Transverse colon (tissue), 3 donors: ENCODE results near the gene MIA3.

Source experiments
- CTCF ChIP-seq, 5 experiments: fragments of 200-600 bp in 3 of 5; fragments of 450-650 bp in 2 of 5; sonication (generic) in 3 of 5; IDR thresholded peaks; 1 replicate in 2 of 5; 2 replicates in 3 of 5; pipeline ENCODE4 v1.5.1; 2016 to 2017; ENCODE audit warnings: antibody characterized with exemption in 5 of 5, inconsistent platforms in 3 of 5, mild to moderate bottlenecking in 2 of 5, moderate library complexity in 1 of 5
- POLR2A ChIP-seq: fragments of 450-650 bp; IDR thresholded peaks from one replicate; pipeline ENCODE4 v1.6.1; 2016; ENCODE audit warnings: antibody characterized with exemption, mild to moderate bottlenecking, moderate library complexity

- no peak for TF ChIP-seq CTCF (IDR thresholded peaks at IDR 0.05)
- no peak for TF ChIP-seq POLR2A
Observed at GRCh38 chr1:222644636-222644980, 26.7 kb downstream of the MIA3 start.
